NCI-H524 treated with DMSO at 0.1 percent for 48 hours (cell line): ENCODE measurements around the gene CACFD1.

ENCODE experiments used
- DNase-seq: peaks from one replicate; lab custom pipeline; 2025; lab: John Stamatoyannopoulos, UW

The CACFD1 gene

GRCh38 chr9:133464638-133465037 is 4.9 kb downstream of the CACFD1 start:
- no peak for DNase-seq

- DNase-seq: no peak
These were observed 6.2 kb downstream of the CACFD1 start for GRCh38 chr9:133465984-133466383.

- DNase-seq: no peak
These were observed 7.3 kb downstream of the CACFD1 start for GRCh38 chr9:133467101-133467500.

- DNase-seq: no peak
These were observed 8.6 kb downstream of the CACFD1 start for GRCh38 chr9:133468374-133468773.

- no peak for DNase-seq
These were observed 9.1 kb downstream of the CACFD1 start for GRCh38 chr9:133468777-133469421.

GRCh38 chr9:133470427-133470924 is 10.7 kb downstream of the CACFD1 start:
- no peak for DNase-seq

- DNase-seq: no peak
These were observed 11.2 kb downstream of the CACFD1 start for GRCh38 chr9:133470988-133471387.

- DNase-seq: no peak
These were observed 11.9 kb downstream of the CACFD1 start for GRCh38 chr9:133471551-133472276.

GRCh38 chr9:133472277-133472645 is 12.5 kb downstream of the CACFD1 start:
- DNase-seq: no peak

- DNase-seq: no peak
These were observed 13.1 kb downstream of the CACFD1 start for GRCh38 chr9:133472753-133473378.

- no peak for DNase-seq
These were observed 14.0 kb downstream of the CACFD1 start for GRCh38 chr9:133473743-133474142.

- no peak for DNase-seq
These were observed 14.4 kb downstream of the CACFD1 start for GRCh38 chr9:133474215-133474614.

GRCh38 chr9:133474853-133475252 is 15.1 kb downstream of the CACFD1 start:
- no peak for DNase-seq

- DNase-seq: no peak
These were observed 15.7 kb downstream of the CACFD1 start for GRCh38 chr9:133475292-133476012.

GRCh38 chr9:133476036-133476931 is 16.5 kb downstream of the CACFD1 start:
- DNase-seq: no peak

GRCh38 chr9:133476941-133477340 is 17.2 kb downstream of the CACFD1 start:
- DNase-seq: no peak

- no peak for DNase-seq
These were observed 17.7 kb downstream of the CACFD1 start for GRCh38 chr9:133477461-133477860.

GRCh38 chr9:133477992-133478850 is 18.4 kb downstream of the CACFD1 start:
- no peak for DNase-seq

- DNase-seq: peak; percentile 16
These were observed 19.3 kb downstream of the CACFD1 start, which contains the start of gene SLC2A6 for GRCh38 chr9:133478851-133479711. Gene SLC2A6 (minus strand): TSS chr9:133479099. CDS start chr9:133479059, 40 bp downstream.
